Stimulated activated CD8-positive, alpha-beta memory T cell treated with anti-CD3 and anti-CD28 coated beads, Interleukin-4, amount 100 ng/mL, for 4 hours (primary cell): Measurements from ENCODE around the gene MBIP.
"Not testable (repeated sequence)": the region's sequence is repeated elsewhere in the genome, so short reads cannot be mapped to it uniquely, and the experiment has no call there.

Source experiments
- DNase-seq, 2 donors: peaks; one replicate each; pipeline ENCODE4 v3.0.0-alpha.2; 2020; ENCODE audit warnings: low read depth in 2 of 2, low spot score in 1 of 2

Gene MBIP, protein sequence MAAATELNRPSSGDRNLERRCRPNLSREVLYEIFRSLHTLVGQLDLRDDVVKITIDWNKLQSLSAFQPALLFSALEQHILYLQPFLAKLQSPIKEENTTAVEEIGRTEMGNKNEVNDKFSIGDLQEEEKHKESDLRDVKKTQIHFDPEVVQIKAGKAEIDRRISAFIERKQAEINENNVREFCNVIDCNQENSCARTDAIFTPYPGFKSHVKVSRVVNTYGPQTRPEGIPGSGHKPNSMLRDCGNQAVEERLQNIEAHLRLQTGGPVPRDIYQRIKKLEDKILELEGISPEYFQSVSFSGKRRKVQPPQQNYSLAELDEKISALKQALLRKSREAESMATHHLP

DNA sequence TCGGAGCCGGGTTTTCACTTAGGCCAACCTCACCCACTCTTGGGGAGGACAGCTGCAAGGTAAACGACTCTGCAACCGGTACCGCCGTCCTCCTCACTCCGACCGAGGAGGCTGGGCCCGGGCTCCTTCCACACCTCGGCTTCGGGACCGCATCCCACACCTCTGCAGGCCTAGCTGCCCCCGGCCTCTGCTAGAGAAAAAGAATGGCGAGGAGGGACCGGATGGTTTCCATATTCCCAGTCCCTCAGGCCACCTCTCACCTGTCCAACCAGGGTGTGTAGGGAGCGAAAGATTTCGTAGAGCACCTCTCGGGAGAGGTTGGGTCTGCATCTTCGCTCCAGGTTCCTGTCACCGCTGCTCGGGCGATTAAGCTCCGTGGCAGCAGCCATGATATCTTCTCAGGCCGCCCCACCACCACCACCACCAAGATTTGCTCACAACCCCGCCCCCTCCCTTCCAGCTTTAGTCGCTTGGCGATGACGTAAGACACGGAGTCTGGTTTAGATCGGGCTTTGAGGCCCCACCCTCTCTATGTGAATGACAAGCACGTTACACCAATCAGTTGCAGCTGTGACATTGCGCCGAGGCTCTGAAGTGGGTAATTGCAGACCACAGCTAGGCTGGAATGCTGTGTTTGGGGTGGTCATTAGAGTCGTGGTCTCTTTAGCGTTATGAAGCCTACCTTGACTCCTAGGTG, at the start of gene MBIP:
TSS of gene MBIP (minus strand) at position 438 of the 697 bp plus-strand sequence. CDS start at position 389, 49 bp downstream.
- peak; percentile 75 to 86 for DNase-seq

DNA sequence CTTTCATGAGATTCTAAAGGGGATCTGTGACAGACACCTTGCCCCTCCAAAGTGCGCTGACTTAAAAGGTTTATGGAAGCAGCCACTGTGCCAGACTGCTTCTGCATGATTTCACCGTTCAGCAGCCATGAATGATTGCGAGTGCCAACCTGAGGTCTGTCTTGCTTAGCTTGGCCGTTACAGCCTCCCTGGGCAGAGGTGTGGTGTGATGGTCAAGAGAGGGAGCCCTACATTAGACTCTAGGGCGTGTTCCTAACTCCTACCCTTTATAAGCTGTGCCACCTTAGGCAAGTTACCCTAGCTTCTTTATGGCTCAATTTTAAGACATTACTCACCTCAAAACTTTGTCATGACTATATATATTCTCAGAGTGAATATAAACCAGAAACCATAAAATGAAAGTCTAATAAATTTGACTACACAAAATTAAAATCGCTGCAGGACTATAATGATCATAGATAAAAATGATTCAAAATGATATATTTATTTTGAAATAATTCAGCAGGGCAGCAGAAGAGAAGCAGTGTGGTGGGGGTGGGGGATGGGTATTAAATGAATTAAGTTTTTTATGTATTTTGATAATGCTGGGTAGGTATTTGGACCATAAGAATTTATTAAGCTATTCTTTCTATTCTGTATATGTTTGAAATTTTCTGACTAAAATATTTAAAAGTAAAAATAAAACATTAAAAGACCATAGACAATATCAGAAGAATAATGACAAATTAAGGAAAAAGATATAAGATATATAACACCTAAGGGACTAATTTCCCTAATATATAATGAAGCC, 47.7 kb upstream of the MBIP start:
- no peak for DNase-seq

DNA sequence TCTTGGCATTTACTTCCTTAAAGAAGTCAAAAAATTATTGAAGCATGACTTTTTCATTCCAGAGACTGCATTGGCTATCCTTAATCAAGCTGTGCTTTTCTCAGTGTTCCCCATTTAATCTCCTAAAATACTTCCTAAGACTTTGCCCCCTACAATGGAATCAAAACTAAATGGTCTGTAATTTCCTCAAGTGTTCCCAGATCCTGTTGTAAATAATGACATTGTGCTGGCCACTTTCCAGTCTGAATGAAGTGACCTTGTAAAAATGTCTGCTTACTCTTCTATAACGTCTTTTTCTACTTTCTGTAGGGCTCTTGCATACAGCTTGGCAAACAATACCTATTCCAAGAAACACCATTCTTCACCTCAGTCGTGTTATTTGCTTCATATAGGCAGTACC, 45.3 kb upstream of the MBIP start:
- no peak for DNase-seq

DNA sequence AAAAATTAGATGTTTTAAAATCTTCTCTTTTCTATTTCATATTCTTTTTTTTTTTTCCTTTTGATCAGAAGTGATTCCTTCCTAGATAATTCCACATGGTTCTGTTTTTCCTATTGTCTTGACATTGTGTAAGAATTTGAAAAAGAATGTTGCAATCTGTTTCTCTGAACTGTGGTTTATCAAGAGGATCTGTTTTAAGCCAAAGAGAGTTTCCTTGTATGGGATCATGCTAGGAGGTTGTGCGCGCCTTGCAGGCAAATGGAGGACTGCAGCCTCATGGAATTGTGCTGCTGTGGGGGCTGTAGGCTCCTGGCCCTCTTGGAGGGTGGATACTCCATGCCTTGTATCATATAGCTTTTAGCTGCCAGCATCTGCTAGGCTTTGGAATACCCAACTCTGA, 43.3 kb upstream of the MBIP start:
- no peak for DNase-seq

DNA sequence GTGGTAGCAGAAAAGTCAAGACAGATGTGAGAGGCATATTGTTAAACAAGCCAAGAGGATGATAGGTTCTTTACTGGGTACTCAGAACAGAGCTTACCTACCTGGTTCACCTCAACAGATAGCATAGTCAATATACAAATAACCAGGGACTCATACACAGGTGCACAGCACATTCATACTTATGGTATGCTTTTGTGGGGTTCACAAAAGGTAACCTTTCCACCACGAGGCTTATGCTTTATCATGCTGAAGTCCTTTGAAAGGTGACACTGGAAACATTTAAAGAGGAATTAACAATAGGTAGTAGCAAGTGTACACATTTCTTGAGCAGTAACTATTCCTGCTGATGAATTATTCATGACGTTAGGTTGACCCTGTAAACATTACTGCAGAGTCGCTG, 42.2 kb upstream of the MBIP start:
- DNase-seq, result no peak

DNA sequence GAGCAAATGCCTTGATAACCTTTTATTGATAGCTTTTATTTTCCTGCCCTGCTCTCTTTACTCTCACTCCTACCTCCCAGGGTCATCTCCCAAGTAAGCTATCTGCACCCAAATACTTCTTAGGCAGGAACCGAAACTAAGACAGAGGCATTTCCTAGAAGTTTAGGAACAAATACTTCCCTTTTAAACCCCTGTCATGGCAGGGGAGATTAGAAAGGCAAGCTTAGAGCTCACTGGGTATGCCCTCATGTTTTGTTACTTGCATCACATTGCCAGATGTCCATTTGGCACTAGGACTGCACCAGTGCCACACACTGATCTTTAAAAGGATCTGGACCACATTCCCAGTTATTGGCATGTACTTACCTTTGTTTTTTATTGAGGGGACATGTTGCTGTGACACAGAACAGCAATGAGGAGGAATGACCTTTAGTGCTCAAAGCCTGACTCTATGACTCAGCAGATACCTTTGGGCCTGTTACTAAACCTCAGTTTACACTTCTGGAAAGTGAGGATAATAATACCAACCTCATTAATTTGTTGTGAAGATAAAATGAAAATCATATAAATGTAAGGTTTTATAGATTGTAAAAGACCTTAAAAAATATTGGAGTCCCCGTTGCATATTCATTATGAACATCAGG, 40.9 kb upstream of the MBIP start:
- DNase-seq, result no peak

DNA sequence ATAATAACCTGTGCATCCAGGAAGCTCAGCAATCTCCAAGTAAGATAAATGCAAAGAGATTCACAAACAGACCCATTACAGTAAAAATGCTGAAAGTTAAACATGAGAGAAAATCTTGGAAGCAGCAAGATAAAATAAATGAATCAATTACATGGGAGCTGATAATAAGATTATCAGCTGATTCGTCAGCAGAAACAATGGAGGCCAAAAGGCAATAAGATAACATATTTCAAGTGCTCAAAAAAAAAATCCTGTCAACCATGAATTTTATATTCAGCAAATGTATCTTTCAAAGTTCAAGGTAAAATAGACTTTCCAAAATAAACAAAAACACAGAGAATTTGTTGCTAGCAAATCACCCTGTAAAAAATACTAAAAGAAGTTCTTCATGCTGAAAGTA, 36.4 kb upstream of the MBIP start:
- no peak for DNase-seq

DNA sequence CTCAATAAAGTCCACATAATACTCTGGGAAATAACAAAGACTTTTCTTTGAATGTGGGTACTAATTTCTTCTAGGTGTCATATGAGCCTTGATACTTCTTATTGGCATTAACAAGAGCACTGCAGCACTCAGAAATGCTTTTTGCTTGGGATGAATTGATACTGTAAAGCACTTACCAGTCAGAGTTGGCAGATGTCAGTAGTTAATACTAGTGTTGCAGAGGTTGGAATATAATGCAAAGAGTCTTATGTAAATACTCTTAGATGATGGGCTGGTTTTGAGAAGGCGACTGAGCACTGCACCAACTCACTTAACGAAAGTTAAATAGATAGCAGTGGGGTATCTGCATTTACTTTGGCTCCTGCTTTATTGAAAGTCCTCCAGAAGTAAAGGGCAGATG, 25.6 kb upstream of the MBIP start:
- no peak for DNase-seq

DNA sequence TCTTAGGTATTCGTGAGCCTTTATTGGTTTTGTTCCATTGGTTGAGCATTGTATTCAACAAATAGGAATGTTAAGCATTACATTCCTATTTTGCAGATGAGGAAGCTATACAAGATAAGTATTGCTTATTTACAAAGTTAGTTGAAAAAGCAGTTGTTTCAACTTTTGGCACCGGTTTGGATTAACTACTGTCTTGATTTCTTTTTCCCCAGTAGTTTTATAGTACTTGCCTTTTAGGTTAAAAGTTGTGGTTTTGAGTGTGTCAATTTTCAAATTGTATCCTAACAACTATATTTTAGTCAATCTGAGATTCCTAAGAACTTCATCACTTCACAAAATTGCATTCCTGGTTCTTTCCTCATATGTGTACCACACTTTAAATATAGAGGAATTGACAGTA, 23.8 kb upstream of the MBIP start:
- DNase-seq, result no peak

DNA sequence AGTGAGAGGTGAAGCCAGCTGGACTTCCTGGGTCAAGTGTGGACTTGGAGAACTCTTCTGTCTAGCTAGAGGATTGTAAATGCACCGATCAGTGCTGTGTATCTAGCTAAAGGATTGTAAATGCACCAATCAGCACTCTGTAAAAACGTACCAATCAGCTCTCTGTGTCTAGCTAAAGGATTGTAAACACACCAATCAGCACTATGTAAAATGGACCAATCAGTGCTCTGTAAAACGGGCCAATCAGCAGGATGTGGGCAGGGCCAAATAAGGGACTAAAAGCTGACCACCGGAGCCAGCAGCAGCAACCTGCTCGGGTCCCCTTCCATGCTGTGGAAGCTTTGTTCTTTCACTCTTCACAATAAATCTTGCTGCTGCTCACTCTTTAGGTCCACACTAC, 21.4 kb upstream of the MBIP start:
- not testable (repeated sequence) for DNase-seq

DNA sequence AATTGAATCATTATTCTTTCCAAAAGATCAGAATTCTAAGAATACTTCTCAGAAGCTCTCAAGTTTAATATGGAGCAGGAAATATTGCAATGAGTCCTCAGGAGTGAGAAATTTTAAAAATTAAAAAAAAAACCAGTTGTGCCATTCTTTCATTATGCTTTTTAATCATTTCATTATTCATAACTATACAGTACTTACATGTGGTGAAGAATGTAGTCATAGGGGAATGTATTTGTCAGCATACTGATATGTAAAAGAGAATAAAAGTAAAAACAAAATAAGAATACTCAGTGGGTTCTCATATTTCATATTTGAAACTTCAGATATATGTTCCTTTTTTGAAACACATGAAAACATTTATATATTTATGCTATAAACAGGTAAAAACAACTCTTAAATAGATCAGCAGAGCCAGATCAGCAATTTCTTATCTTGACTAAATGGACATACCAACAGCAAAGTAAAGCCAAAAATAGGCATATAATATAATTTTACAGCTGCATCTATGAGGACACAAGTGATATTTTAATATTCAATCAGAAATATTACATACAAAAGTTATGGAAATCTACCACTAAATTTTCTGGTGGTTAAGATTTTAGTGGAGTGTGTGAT, 19.9 kb upstream of the MBIP start:
- no peak for DNase-seq

DNA sequence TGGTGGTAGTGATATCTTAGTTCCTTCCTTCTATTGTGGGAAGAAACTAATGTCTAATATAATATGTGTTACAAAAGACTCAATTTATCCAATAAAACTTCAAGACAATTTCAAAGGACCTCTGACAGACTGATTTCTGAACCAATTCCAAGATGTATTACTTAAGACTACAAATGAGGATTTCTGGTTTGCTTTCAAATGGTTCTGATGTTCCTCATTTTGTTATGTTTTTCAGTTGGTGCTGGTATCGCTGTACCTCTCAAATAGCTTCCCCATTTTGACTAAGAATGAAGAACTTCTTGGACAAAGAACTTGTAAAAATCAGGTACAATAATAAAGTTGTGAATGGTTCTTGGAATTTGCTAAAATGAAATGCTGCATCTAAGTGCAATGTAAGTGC, 19.4 kb upstream of the MBIP start:
- no peak for DNase-seq

DNA sequence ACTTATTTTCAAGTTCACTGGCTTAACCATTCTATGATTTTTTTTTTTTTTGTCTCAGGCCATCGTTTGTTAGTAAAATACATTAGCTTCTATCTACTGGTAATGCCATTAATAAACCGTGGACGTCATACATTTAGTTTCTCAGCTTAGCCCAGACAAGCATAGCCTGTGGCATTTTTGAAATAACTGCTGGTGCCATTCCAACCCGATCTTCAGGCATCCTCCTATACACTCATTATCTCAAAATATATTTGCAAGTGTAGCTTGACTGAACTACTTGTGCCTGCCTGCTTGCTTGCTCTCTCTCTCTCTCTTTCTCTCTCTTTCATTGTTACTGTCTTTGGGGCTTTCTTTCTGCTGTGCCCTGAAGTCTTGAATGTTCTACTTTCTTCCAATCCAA, 12.7 kb upstream of the MBIP start:
- DNase-seq, result no peak

DNA sequence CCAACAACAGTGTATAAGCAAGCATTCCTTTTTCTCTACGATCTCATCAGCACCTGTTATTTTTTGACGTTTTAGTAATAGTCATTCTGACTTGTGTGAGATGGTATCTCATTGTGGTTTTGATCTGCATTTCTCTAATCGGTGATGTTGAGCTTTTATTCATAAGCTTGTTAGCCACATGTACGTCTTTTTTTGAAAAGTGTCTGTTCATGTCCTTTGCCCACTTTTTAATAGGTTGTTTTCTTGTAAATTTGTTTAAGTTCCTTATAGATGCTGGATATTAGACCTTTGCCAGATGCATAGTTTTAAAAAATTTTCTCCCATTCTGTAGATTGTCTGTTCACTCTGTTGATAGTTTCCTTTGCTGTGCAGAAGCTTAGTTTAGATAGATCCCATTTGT, 7.1 kb upstream of the MBIP start:
- DNase-seq, result not testable (repeated sequence)

DNA sequence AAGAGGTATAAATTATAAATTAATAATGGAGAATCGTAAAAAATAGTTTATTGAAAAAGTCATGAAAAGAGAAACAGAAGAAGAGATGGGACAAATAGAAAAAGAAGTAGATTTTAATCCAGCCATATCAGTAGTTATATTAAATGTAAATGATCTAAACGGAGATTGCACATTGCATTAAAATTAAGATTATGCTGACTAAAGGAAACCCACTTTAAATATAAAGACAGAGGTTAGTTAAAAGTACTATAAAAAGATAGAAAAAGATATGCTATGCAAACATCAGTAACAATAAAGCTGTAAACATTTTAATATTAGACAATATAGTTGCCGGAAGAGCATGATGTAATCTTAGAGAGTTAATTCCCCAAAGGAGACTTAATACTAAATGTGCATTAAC, 5.4 kb upstream of the MBIP start:
- DNase-seq, result no peak

DNA sequence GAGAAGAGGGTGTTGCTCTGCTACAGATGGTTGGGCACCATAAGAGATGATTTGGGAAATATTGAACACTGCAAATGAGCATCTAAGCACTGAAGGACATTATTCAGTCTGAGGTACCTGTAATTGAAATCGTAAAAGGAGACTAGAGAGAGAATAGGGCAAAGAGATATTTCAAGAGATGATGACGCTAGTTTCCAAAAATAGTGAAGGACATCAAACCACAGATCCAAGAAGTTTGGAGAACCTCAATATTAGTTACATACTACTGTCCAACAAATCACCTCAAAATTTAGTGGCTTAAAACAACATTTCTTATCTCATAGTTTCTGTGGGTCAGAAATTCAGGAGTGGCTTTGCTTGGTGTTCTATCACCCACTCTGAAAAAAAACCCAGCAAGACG, 4.5 kb upstream of the MBIP start:
- DNase-seq, result no peak

DNA sequence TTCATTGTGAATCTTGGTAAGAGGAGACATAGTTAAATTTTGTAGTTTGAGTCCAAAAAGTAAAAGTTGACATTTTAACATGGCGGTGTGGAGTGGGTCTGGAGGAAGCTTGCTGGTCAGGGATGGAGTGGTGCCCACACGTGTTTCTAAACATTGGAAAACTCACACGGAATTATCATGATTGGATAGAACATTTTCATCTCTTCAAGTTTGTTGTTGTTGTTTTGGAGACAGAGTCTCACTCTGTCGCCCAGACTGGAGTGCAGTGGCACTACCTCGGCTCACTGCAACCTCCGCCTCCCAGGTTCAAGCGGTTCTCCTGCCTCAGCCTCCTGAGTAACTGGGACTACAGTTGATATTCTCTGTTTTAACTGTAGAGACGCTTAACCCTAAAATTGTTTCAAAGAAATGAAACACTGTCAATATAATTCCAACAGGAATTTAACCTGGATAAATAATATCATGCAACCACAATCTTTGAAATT, 502 bp upstream of the MBIP start:
- DNase-seq, result no peak

DNA sequence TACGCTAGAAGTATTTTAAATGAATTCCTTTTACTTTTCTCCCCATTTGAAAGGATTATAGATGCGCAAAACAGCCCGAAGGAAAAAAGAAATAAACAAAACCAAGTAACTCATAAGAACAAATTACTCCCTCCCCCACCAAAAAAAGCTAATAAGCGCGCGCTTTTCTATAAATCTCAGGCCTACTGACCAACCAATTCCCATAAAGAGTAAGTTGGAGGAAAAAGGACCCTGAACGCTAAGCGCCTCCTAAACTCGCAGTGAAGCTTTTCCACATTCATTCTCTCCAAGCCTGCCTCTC, 588 bp downstream of the MBIP start:
- no peak for DNase-seq

DNA sequence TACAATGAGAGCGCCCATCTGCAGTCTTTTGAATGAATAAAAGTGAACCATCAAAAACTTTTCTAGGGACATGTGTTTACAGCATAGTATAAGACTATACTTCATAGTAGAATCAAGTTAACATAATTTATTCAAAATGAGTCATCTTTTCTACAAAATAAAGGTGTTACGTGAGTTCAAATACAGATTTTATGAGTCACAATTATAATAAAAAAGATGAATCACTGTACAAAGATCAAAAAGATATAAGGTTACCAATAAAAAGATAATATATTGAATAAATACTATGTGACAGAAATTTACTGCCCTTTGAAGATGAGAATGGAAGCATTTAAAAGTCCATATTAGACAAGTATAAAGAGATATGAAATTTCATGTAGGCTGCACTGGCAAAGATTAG, 2.8 kb downstream of the MBIP start:
- no peak for DNase-seq

DNA sequence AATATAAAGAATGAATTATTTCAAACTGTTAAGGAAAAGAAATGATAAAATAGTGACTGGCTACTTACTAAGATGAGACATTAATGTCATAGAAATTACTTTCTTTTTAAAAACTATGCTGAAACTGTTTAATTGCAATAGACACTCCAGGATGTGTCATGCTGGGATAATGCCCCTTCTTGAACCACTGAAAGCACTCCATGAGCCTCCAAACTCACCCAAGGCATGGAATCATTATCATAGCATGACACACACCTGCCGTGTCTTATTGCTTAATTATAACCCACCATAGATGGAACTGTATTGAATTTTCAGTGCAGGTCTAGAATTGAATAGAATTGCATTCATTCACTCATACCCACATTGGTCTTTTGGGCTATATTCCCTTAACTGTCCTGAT, 4.3 kb downstream of the MBIP start:
- no peak for DNase-seq

DNA sequence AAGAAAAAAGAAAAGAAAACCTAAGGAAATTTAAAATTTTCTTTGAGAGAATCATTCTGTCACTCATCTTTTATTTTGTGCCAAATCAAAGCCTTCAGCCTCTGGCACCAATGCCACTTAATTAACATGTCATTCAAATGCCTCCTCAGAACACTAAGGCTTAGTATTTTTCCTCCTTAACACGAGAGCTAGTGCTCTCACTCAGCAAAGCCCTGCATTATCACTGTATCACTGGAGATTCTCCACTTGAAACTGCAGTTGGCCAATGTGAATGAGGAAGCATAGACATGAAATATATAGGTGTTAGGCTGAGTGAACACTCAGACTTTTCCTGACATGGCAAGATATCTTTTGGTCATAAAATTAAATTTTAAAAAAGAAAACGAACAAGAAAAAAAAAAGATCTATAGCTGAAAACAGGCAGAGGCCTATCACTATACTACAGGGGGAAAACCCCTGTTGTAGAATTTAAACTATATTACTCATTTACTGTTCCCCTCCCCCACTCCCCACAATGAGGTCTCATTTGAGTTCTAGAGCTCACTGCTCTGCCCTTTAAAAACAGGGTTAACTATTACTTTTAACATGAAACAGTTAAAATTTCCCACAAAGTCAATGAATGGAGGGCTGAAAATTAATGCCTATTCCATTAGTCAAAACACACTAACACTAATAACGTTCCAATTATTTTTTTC, 5.1 kb downstream of the MBIP start:
- no peak for DNase-seq
